Upper lobe of right lung (tissue), 1 donor: ENCODE measurements around the gene KCNH4. TPM values are rescaled to one million over a fixed set of nuclear protein-coding genes. Genes with fewer than 3 reads are reported as not detected.

Experiments
- ATAC-seq: fragments of 200-7000 bp; cut with Tn5 transposase; one replicate; pipeline ENCODE4 v1.9.1; 2020; ENCODE audit warnings: mild to moderate bottlenecking, moderate library complexity
- DNase-seq: peaks from one replicate; pipeline ENCODE4 v3.0.0-alpha.2; 2020
- H3K27ac ChIP-seq: fragments of 200-600 bp; one replicate; pipeline ENCODE4 v1.8.0; 2022
- H3K27me3 ChIP-seq: fragments of 200-600 bp; one replicate; pipeline ENCODE4 v1.8.0; 2022; ENCODE audit warnings: mild to moderate bottlenecking
- H3K36me3 ChIP-seq: fragments of 200-600 bp; one replicate; pipeline ENCODE4 v1.8.0; 2022
- H3K4me1 ChIP-seq: fragments of 200-600 bp; one replicate; pipeline ENCODE4 v1.8.0; 2022
- H3K4me3 ChIP-seq: fragments of 200-600 bp; one replicate; pipeline ENCODE4 v1.8.0; 2022; ENCODE audit warnings: mild to moderate bottlenecking
- H3K9me3 ChIP-seq: fragments of 200-600 bp; one replicate; pipeline ENCODE4 v1.8.0; 2022
- CTCF ChIP-seq: fragments of 200-600 bp; IDR thresholded peaks from one replicate; pipeline ENCODE4 v1.8.0; 2022; ENCODE audit warnings: antibody characterized with exemption
- intact Hi-C: fragments of 100-400 bp; cut with DNase I; formaldehyde crosslinking; loops from one replicate; pipeline ENCODE4 v1.11.0; 2022
- total RNA-seq: library from RNA; stranded (reverse); fragmentation: NEBNext Ultra II Directional; extraction: Animal tissue kit (Norgen Biotek cat#: 25700); gene quantifications from one replicate; pipeline ENCODE4 v1.2.1, GENCODE V29; 2021
- donor health status: DM: no; HTN: yes; CAD: no; lungs with severe emphysema.

KCNH4 gene
- total RNA-seq, 1 donor from 2014 or later = 0.26 TPM

- intact Hi-C loops = no loop called here
- H3K4me1 ChIP-seq = no peaks in the 10 kb centered on the region
- peaks cover 69% of the 10 kb centered on the region for H3K36me3 ChIP-seq
- ATAC-seq (no peak), DNase-seq (no peak)
- H3K27me3 ChIP-seq = no peaks in the 10 kb centered on the region
- no peak for TF ChIP-seq CTCF
- no peak overlapping the region for H3K27ac ChIP-seq
- no peak overlapping the region for H3K4me3 ChIP-seq
- H3K9me3 ChIP-seq = no peaks in the 10 kb centered on the region
Observed at GRCh38 chr17:42203354-42203753, 22.4 kb upstream of the KCNH4 start.

GRCh38 chr17:42202696-42203095, 21.8 kb upstream of the KCNH4 start:
- Histone ChIP-seq H3K4me3 (no peak overlapping the region), H3K27ac (no peak overlapping the region), H3K36me3 (peaks cover 63% of the 10 kb centered on the region), H3K27me3 (no peaks in the 10 kb centered on the region), H3K9me3 (no peaks in the 10 kb centered on the region), H3K4me1 (no peaks in the 10 kb centered on the region)
- DNase-seq = no peak
- no peak for ATAC-seq
- TF ChIP-seq CTCF = no peak
- intact Hi-C loops = no loop called here

- no peak for TF ChIP-seq CTCF
- Histone ChIP-seq H3K27me3 (no peaks in the 10 kb centered on the region), H3K9me3 (no peaks in the 10 kb centered on the region), H3K4me3 (no peak overlapping the region), H3K27ac (no peak overlapping the region), H3K36me3 (peaks cover 59% of the 10 kb centered on the region), H3K4me1 (no peaks in the 10 kb centered on the region)
- no peak for ATAC-seq
- intact Hi-C loops = no loop called here
- no peak for DNase-seq
Observed at GRCh38 chr17:42202159-42202558, 21.2 kb upstream of the KCNH4 start.

- intact Hi-C loops = no loop called here
- TF ChIP-seq CTCF = no peak
- DNase-seq = no peak
- Histone ChIP-seq H3K27me3 (no peaks in the 10 kb centered on the region), H3K4me1 (no peaks in the 10 kb centered on the region), H3K27ac (no peak overlapping the region), H3K4me3 (no peak overlapping the region), H3K9me3 (no peaks in the 10 kb centered on the region), H3K36me3 (peaks cover 52% of the 10 kb centered on the region)
- no peak for ATAC-seq
Observed at GRCh38 chr17:42201458-42201772, 20.5 kb upstream of the KCNH4 start.

- H3K4me1 ChIP-seq = no peaks in the 10 kb centered on the region
- TF ChIP-seq CTCF = no peak
- DNase-seq = no peak
- H3K27ac ChIP-seq = no peak overlapping the region
- H3K4me3 ChIP-seq = no peak overlapping the region
- intact Hi-C loops = no loop called here
- no peaks in the 10 kb centered on the region for H3K9me3 ChIP-seq
- ATAC-seq = no peak
- H3K36me3 ChIP-seq = peaks cover 47% of the 10 kb centered on the region
- no peaks in the 10 kb centered on the region for H3K27me3 ChIP-seq
Observed at GRCh38 chr17:42200706-42201457, 19.9 kb upstream of the KCNH4 start.
